GM10266 (cell line): ENCODE data around the gene USP36.

Experiments
- DNase-seq: peaks from one replicate; pipeline ENCODE4 v3.0.0; 2012; ENCODE audit errors: extremely low spot score
- CTCF ChIP-seq: IDR thresholded peaks from 2 replicates; pipeline ENCODE4 v1.5.1; 2012; ENCODE audit warnings: mild to moderate bottlenecking, low read depth; ENCODE audit not compliant: control insufficient read depth, insufficient read depth; ENCODE audit errors: missing control alignments

USP36 gene

GRCh38 chr17:78855561-78856165 lies 15.0 kb upstream of the USP36 start:
- no peak for TF ChIP-seq CTCF
- DNase-seq = no peak

- DNase-seq = no peak
Observed at GRCh38 chr17:78854508-78854907, 13.9 kb upstream of the USP36 start.

GRCh38 chr17:78853926-78854394 lies 13.3 kb upstream of the USP36 start:
- no peak for DNase-seq
- TF ChIP-seq CTCF = no peak

More at GRCh38 chr17:78854508-78854907, 13.9 kb upstream of the USP36 start:
- no peak for TF ChIP-seq CTCF

- peak; percentile 46 for TF ChIP-seq CTCF
- DNase-seq = no peak
Observed at GRCh38 chr17:78852709-78853121, 12.1 kb upstream of the USP36 start.

GRCh38 chr17:78849026-78849425 lies 8.4 kb upstream of the USP36 start:
- no peak for TF ChIP-seq CTCF
- no peak for DNase-seq

GRCh38 chr17:78847052-78847451 lies 6.4 kb upstream of the USP36 start:
- TF ChIP-seq CTCF = no peak

GRCh38 chr17:78844301-78845005 lies 3.8 kb upstream of the USP36 start:
- TF ChIP-seq CTCF = no peak
- no peak for DNase-seq

More at GRCh38 chr17:78847052-78847451, 6.4 kb upstream of the USP36 start:
- DNase-seq = no peak
